HepG2 (cell line): ENCODE measurements around the gene NCOA6. TPM values are rescaled to one million over a fixed set of nuclear protein-coding genes. Genes with fewer than 3 reads are reported as not detected.

Experiments used
- CREM ChIP-seq, 2 experiments: sonication (generic) in 1 of 2; formaldehyde crosslinking in 1 of 2; IDR thresholded peaks; 2 replicates each; pipeline versions ENCODE4 v1.4.0 to v1.6.1; 2016 to 2020; ENCODE audit warnings: antibody characterized with exemption in 1 of 2, mild to moderate bottlenecking in 1 of 2, missing genetic modification reagents in 1 of 2
- DZIP1 ChIP-seq: sonication (generic); formaldehyde crosslinking; IDR thresholded peaks from 2 replicates; pipeline ENCODE4 v1.5.0; 2020; ENCODE audit warnings: mild to moderate bottlenecking, missing genetic modification reagents
- ERF ChIP-seq: IDR thresholded peaks from 2 replicates; pipeline ENCODE4 v1.6.1; 2018; ENCODE audit warnings: missing biosample characterization, missing genetic modification reagents
- GATAD2A ChIP-seq: IDR thresholded peaks from 2 replicates; pipeline ENCODE4 v1.6.1; 2016
- HHEX ChIP-seq: IDR thresholded peaks from 2 replicates; pipeline ENCODE4 v1.6.1; 2016; ENCODE audit warnings: control low read depth
- HNRNPL ChIP-seq: fragments of 200-400 bp; formaldehyde crosslinking; IDR thresholded peaks from 2 replicates; pipeline ENCODE4 v1.6.1; 2017; ENCODE audit warnings: mild to moderate bottlenecking, low read depth, low read length
- JARID2 ChIP-seq: sonication (generic); formaldehyde crosslinking; IDR thresholded peaks from 2 replicates; pipeline ENCODE4 v1.8.1; 2023; ENCODE audit warnings: missing genetic modification reagents, inconsistent platforms; ENCODE audit not compliant: insufficient replicate concordance
- NONO ChIP-seq, 2 experiments: fragments of 450-650 bp in 1 of 2; sonication (generic) in 1 of 2; formaldehyde crosslinking in 1 of 2; IDR thresholded peaks in 1 of 2; conservative IDR thresholded peaks in 1 of 2; 2 replicates each; pipeline versions ENCODE4 v1.6.1 to v1.8.0; 2017 to 2022; ENCODE audit warnings: mild to moderate bottlenecking in 1 of 2, missing genetic modification reagents in 1 of 2, moderate library complexity in 1 of 2
- PAXIP1 ChIP-seq: sonication (generic); formaldehyde crosslinking; conservative IDR thresholded peaks from 2 replicates; pipeline ENCODE4 v1.4.0; 2020; ENCODE audit warnings: mild to moderate bottlenecking, missing genetic modification reagents, moderate library complexity
- PITX1 ChIP-seq: sonication (generic); formaldehyde crosslinking; IDR thresholded peaks from 2 replicates; pipeline ENCODE4 v1.5.1; 2020; ENCODE audit warnings: mild to moderate bottlenecking, missing genetic modification reagents
- RCOR2 ChIP-seq: IDR thresholded peaks from 2 replicates; pipeline ENCODE4 v1.6.1; 2016; ENCODE audit warnings: missing biosample characterization, missing genetic modification reagents
- SKI ChIP-seq: fragments of 450-650 bp; IDR thresholded peaks from one replicate; pipeline ENCODE4 v1.6.1; 2018; ENCODE audit warnings: mild to moderate bottlenecking; ENCODE audit not compliant: partially characterized antibody
- TEF ChIP-seq: sonication (generic); formaldehyde crosslinking; IDR thresholded peaks from 2 replicates; pipeline ENCODE4 v1.5.0; 2020; ENCODE audit warnings: missing genetic modification reagents
- TP53 ChIP-seq: sonication (generic); formaldehyde crosslinking; conservative IDR thresholded peaks from 2 replicates; pipeline ENCODE4 v1.4.0; 2020; ENCODE audit warnings: missing genetic modification reagents
- ZBTB26 ChIP-seq: IDR thresholded peaks from 2 replicates; pipeline ENCODE4 v1.6.1; 2016; ENCODE audit warnings: missing compliant biosample characterization, missing genetic modification reagents, borderline replicate concordance
- ZBTB7A ChIP-seq: sonication (generic); formaldehyde crosslinking; IDR thresholded peaks from 2 replicates; pipeline ENCODE4 v1.8.0; 2022; ENCODE audit warnings: mild to moderate bottlenecking, missing genetic modification reagents
- ZNF326 ChIP-seq: sonication (generic); formaldehyde crosslinking; IDR thresholded peaks from 2 replicates; pipeline ENCODE4 v1.4.0; 2020; ENCODE audit warnings: missing genetic modification reagents, borderline replicate concordance
- ZNF382 ChIP-seq: sonication (generic); formaldehyde crosslinking; IDR thresholded peaks from 2 replicates; pipeline ENCODE4 v1.5.0; 2020; ENCODE audit warnings: missing genetic modification reagents, mild to moderate bottlenecking, borderline replicate concordance
- ZNF513 ChIP-seq: sonication (generic); formaldehyde crosslinking; conservative IDR thresholded peaks from 2 replicates; pipeline ENCODE4 v1.5.0; 2020; ENCODE audit warnings: missing genetic modification reagents
- polyA plus RNA-seq, 8 experiments: library from polyadenylated mRNA; depleted of rRNA in 3 of 8; stranded (reverse) in 7 of 8; unstranded in 1 of 8; fragments of >200 nt; fragmentation: Illumina TruSeq in 4 of 8; extraction: Trizol in 4 of 8; gene quantifications; 2 replicates each; pipeline versions ENCODE4 v1.2.1 to v1.2.3, GENCODE V29; 2011 to 2016; ENCODE audit warnings: low read depth in 4 of 8, missing spikeins in 1 of 8, mixed read lengths in 1 of 8; ENCODE audit not compliant: insufficient read depth in 1 of 8
- total RNA-seq, 5 experiments: library from RNA; depleted of rRNA; stranded (reverse); fragments of >200 nt; fragmentation: Illumina TruSeq; extraction: Trizol; gene quantifications; 2 replicates each; pipeline ENCODE4 v1.2.3, GENCODE V29; 2016; ENCODE audit warnings: low read depth in 1 of 5

Gene NCOA6
- total and polyA plus RNA-seq, 2 of the 13 experiments (the other 11 are each of a cell fraction or from before 2014, with no cell fraction given) = 11.2 to 29.3 TPM

GRCh38 chr20:34676642-34677373, 148.6 kb downstream of the NCOA6 start, which contains the start of gene PIGU (continued):
- TF ChIP-seq ZBTB26 (peak; percentile 71; the same call in 1 of the 2 replicates), ZNF326 (CRISPR knock-in tag) (no peak), RCOR2 (CRISPR knock-in tag) (0 out of 2 replicates have a peak, but pooled peaks have one; percentile 34), GATAD2A (peak; percentile 66), CREM (IDR thresholded peaks at IDR 0.05) (peak; percentile 97), CREM (CRISPR knock-in tag; IDR thresholded peaks at IDR 0.05) (peak; percentile 87), HNRNPL (no peak), ZBTB7A (peak; percentile 88), ZNF382 (CRISPR knock-in tag) (no peak), PITX1 (CRISPR knock-in tag) (peak; percentile 70; the same call in 1 of the 2 replicates), TEF (CRISPR knock-in tag) (no peak; the same call in none of the 2 replicates), PAXIP1 (CRISPR knock-in tag) (peak; percentile 66), TP53 (CRISPR knock-in tag) (0 out of 2 replicates have a peak, but pooled peaks have one; percentile 85), JARID2 (no peak), NONO (IDR thresholded peaks at IDR 0.05) (no peak), NONO (CRISPR knock-in tag; conservative IDR thresholded peaks at IDR 0.05) (peak; percentile 97), DZIP1 (CRISPR knock-in tag) (peak; percentile 88), ERF (peak; percentile 89), SKI (peak; percentile 79), HHEX (CRISPR knock-in tag) (no peak), ZNF513 (CRISPR knock-in tag) (no peak)
